Head of caudate nucleus (tissue), 42 donors: ENCODE measurements around the gene SYT13.
"Not testable (repeated sequence)": the region's sequence is repeated elsewhere in the genome, so short reads cannot be mapped to it uniquely, and the experiment has no call there.

ENCODE experiments used
- DNase-seq, 42 donors: peaks; one replicate each; pipeline versions ENCODE4 v3.0.0 to v3.0.0-alpha.2; 2020 to 2021; ENCODE audit warnings: mixed read lengths in 7 of 42
- intact Hi-C: fragments of 100-400 bp; cut with DNase I; formaldehyde crosslinking; loops from one replicate; pipeline ENCODE4 v1.15.0; 2022

SYT13 gene

GRCh38 chr11:45253640-45254039, 32.5 kb downstream of the SYT13 start:
- DNase-seq, result no peak
- intact Hi-C loops, result no loop called here

DNA sequence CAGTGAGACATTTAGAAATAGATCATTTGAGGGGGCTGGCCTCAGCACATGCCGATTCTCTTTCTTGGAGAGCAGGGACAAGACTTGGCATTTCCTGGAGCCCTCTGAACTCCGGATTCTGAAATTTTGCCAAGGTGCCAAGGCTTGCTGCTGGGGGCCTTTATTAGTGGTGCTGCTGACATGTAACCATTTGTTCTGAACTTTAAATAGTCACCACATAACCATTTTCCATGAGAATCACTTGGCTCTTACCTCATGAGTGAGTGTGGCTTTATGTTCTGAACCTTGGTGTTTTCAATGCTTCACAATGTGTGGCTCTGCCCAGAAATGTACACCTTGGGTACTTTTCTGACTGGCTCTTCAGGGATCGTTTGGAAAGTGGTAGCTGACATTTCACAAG, 33.3 kb downstream of the SYT13 start:
- intact Hi-C loops, result no loop called here

GRCh38 chr11:45252134-45252856, 33.8 kb downstream of the SYT13 start:
- peak in 2 of 42 donors; percentile 17 to 39 for DNase-seq
- intact Hi-C loops, result no loop called here

More for the DNA sequence above, 33.3 kb downstream of the SYT13 start:
- DNase-seq, result no peak

GRCh38 chr11:45250035-45250718, 36.0 kb downstream of the SYT13 start:
- intact Hi-C loops, result no loop called here
- DNase-seq, result no peak

- intact Hi-C loops, DNase-seq: not testable (repeated sequence)
Observed at GRCh38 chr11:45249372-45249771, 36.8 kb downstream of the SYT13 start.

DNA sequence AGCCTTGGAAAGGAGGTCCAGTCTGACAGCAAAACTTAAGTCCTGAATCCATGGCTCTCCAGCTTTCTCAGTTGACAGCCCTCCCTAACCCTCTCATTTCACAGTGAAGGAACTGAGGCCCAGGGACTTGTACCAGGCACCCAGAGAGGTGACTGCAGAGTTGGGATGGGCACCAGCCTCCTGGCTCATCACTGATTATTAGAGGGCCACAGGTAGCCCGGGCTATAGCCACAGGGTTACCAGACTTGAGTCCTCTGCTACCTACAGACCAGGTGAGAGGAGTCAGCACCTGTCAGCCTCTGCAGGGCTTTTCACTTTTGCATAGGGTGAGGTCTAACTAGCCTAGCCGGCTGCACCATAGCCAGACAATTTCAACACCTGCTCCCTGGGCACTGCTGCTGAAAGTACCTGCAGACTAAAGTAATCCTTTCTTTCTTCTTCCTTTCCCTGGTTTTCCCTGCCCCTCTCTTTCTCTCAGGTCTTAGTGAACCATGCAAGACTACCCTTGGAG, 37.6 kb downstream of the SYT13 start:
- no peak for DNase-seq
- intact Hi-C loops, result no loop called here

GRCh38 chr11:45247433-45247832, 38.7 kb downstream of the SYT13 start:
- intact Hi-C loops, result no loop called here
- DNase-seq, result no peak

- DNase-seq, result no peak
- intact Hi-C loops, result no loop called here
Observed at GRCh38 chr11:45246241-45246640, 39.9 kb downstream of the SYT13 start.

GRCh38 chr11:45245218-45246045, 40.7 kb downstream of the SYT13 start:
- intact Hi-C loops, result no loop called here
- peak in 8 of 42 donors; percentile 13 to 72 (median 41) for DNase-seq

DNA sequence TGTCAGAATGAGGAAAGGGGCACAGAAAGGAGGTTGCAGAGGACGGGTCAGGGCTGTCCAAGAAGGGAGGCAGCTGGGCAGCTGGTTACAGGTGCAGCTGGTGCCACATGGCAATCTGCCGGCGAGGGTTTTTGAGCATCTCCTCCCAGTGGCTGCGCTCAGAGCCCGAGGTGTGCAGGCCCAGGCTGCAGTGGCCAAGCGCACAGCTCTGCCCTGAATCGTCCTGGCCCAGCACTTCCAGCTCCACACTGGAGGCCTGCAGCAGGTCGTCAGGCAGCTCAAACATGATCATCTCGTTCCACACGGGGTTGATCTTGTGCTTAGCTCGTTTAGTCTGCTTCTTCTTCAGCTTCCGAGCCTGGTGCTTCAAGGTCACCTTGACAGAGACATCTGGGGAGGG, 42.2 kb downstream of the SYT13 start:
- intact Hi-C loops, result no loop called here
- no peak for DNase-seq

DNA sequence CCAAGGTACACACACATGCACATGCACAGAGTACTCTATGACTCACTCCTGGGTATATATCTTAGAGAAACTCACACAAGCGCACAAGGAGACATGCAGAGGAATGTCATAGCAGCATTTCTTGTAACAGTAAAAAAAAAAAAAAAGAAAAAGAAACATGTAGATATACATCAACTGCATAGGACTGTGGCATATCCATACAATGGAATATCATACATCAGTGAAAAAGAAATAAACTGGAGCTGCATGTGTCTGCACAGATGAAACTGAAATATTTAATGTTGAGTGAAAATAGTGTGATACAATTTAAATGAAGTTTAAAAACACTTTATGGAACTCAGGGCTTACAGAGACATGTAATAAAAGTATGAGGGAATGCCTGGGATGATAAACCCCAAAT, 46.4 kb downstream of the SYT13 start:
- no peak for DNase-seq
- intact Hi-C loops, result no loop called here

DNA sequence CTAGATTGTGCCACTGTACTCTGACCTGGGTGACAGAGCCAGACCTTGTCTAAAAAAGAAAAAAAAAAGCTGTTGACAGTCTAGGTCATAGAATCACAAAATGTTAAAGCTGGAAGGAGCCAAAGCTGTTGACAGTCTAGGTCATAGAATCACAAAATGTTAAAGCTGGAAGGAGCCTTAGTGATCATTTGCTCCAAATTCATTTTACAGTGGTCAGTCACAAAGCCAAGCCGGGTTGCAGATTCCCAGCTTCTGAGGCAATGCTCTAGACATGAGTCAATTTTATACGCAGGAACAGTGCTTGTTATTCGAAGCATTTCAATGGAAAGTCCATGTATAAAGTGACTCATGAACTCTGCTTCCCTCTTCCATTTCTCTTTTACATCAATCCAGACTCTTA, 47.4 kb downstream of the SYT13 start:
- intact Hi-C loops, result no loop called here
- DNase-seq, result no peak

DNA sequence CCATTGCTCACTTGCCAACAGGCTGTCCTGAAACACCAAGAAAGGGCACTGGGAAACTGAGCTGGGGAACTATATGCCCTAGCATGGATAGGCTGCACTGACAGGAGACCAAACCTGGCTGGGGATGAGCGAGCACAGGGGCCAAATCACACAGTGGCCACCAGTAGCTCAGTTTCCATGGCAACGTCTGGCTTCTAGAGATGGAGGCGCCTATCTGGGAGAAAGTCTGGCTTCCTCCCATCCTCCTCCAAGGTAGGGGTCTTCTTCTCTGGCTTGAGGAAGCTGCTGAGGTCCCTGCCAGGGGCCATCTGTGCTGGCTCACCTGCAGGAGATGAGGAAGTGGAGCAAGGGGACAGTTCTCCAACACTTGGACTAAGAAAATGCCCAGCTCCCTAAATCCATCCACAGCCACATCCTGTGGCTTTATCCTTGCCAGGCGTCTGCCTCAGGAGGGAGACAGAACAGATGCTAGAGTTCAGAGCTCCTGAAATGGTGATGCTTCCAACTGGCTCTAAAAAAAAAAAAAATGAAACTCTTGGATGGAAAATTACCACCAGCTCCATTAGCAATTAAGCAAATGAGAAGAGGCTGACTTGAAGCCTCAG, 48.3 kb downstream of the SYT13 start:
- no peak for DNase-seq
- intact Hi-C loops, result no loop called here

GRCh38 chr11:45234306-45235006, 51.7 kb downstream of the SYT13 start:
- DNase-seq, result peak in 4 of 42 donors; percentile 28 to 52 (median 34)
- intact Hi-C loops, result no loop called here

- no peak for DNase-seq
- intact Hi-C loops, result no loop called here
Observed at GRCh38 chr11:45233804-45234170, 52.4 kb downstream of the SYT13 start.

GRCh38 chr11:45233121-45233803, 52.9 kb downstream of the SYT13 start:
- intact Hi-C loops, result no loop called here
- peak in 40 of 42 donors; percentile 47 to 87 (median 70) for DNase-seq

DNA sequence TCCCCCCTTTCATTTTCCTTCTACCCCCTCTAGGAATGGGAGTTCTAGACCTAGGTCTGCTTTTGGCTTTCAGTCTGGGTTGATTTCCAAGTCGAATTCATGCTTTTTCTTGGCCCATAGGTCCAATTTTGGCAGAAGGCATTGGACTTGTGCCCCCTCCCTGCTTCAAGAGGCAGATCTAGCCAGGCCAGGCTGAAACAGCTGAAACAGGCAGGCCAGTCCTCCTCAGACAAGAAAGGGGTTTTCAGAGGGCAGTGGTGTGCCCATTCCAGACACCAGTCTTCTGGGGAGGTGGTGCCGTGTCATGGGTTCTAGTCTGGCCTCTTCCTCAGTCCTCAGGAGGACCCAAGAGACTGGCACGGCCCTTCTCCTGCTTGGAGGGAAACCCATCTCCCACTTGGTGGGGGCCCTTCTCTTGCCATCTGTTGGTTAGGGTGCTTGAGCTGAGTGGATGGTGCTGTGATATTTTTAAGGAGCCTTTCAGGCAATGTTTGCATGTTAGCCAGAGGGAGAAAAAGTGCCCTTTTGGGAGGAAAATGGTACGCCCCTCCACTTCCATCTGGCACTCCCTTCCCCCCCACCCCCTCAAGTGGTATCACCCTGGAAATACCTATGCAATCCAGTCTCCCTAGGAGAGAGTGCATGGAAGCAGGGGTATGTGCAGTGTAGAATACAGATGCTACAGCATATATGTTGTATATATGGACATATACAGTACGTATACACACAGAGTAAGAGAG, 53.6 kb downstream of the SYT13 start:
- DNase-seq, result no peak
- intact Hi-C loops, result no loop called here
